GM21390 (cell line): Measurements from ENCODE around the gene CEP104.

Experiments
- ATAC-seq: cut with Tn5 transposase; IDR thresholded peaks from one replicate; pipeline ENCODE4 v1.9.1; 2021; ENCODE audit not compliant: unreplicated experiment

Gene CEP104

DNA sequence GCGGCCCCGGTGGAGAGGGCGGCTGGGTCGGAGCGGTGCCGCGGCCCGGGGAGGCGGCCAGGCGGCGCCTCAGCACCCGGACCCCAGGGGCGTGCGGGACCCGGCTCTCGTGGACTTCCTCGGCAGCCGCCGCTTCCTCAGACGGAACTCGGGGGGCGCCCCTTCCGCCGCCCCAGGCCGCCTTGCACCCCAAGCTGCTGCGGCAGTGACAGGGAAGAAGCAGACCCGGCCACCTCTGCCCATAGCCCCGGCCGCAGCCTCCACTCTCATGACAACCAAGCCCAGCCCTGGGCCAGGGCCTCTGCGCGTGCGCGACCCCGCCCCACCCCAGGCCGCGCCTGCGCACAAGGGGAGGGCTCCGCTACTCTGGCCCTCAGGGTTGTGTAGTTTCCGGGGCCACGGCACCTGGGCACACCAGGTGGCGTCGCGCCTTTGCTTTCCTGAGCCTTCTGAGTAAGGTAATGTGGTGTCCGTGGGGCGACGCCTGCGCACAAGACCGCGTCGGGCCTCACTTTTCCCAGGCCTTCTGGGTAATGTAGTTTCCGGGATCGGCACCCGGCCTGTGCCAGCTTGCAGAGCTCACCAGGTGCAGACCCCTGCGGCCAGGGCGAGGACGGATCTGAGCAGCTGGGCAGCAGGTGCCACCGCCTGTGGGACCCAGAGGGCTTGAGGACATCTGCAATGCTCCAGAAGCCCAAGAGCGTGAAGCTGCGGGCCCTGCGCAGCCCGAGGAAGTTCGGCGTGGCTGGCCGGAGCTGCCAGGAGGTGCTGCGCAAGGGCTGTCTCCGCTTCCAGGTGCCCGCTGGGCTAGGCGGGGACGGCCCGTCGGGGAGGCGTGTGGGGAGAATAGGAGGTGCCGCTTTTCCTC is at the start of gene CEP104, which contains the start of gene DFFB:
TSS of gene CEP104 (minus strand) at position 289 of the 868 bp plus-strand sequence. CDS start 4,804 bp downstream, outside the sequence.
TSS of gene DFFB (plus strand) at position 554 of the 868 bp plus-strand sequence. CDS start at position 682, 128 bp downstream.
- ATAC-seq: peak; percentile 97

DNA sequence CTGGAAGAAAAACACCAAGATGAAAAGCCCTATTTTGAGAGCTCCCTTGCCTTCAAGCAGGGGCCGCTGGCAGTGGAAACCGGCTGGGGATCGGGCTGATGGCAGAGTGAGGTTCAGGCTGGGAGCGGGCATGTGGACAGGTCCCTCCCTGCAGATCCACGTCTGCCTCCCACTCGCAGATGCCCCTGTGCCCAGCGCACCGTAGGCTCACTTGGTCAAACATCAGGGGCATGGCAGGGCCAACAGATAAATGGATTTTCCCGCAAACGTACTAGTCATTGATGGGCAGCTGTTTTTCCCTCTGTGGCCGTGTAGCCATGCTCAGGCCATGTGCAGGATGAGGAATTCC is 49.6 kb upstream of the CEP104 start:
- no peak for ATAC-seq

DNA sequence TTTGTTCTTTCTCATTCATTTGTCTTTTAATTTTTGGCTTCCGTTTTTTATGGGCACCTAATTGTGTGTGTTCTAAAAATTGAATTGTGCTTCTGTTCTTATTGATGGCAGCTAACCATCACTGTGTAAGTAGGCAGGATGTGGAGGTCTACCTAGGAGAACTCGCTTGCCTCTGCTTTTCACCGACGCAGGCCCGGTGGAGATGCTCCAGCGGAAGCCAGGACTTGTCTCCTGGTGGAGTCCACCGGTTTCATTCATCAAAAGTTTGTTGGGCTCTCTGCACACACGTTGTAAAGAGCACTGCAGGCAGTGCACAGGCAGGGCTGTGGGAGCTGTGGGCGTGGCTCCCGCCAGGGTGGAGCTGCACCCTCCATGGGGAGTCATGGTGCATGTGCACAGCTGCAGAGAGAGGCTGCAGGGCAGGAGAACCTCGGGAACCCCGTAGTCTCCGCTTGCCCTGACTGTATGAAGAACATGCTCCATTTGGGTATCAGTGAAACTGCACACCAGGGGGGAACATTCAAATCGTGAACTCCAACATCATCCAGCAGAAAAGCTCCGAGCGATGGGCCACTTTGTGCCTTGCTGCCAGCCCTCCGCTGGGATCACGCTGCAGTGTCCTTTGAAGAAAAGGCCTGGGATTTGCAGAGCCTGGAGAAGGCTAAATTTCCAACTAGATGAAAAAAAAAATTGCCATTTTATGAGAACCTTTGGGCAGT is 49.1 kb upstream of the CEP104 start:
- no peak for ATAC-seq

DNA sequence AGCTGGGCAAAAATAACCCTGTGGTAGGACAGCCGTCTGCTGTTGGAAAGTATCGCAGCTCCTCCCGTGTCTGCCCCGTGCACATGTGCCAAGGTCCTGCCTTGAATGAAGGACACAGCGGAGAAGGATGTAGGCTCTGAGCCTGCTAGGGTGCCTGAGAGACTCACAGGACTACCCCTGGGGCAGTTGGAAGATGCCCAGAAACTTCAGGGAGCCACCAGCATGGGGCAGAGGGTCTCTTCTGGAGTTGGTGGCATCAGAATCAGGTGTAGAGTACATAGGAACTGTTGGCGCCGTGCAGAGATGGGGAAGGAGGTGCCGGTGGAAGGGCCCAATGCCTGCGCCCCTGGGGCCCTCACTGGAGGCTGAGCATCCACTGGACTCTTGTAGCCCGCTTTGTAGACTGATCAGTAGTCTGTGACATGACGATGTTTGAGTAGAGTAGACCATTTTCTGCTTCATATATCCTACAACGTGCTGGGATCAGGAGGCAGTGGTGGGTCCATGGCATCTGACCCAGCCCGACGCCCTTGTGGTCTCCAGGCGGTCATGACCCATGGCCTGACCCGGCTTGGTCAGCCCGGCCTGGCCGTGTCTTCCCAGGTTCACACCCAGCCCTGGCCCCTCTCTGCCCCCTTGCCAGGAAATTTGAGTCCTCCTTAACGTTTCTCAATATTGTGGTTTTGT is 48.4 kb upstream of the CEP104 start:
- no peak for ATAC-seq

DNA sequence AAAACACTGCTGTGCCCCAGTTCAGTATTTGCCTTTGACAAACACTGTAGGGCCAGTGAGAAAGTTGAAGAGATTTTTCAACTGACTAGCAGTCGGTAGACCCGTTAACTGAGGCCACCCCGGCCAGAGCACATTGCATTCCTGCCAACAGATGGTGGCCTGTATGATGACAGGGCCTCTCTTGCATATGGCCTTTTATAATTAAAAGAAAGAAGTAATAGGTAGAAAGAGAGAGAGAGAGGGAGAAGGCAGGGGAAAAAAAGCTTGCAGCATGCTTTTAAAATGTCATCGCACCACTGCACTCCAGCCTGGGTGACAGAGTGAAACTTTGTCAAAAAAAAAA is 47.8 kb upstream of the CEP104 start:
- ATAC-seq: no peak

DNA sequence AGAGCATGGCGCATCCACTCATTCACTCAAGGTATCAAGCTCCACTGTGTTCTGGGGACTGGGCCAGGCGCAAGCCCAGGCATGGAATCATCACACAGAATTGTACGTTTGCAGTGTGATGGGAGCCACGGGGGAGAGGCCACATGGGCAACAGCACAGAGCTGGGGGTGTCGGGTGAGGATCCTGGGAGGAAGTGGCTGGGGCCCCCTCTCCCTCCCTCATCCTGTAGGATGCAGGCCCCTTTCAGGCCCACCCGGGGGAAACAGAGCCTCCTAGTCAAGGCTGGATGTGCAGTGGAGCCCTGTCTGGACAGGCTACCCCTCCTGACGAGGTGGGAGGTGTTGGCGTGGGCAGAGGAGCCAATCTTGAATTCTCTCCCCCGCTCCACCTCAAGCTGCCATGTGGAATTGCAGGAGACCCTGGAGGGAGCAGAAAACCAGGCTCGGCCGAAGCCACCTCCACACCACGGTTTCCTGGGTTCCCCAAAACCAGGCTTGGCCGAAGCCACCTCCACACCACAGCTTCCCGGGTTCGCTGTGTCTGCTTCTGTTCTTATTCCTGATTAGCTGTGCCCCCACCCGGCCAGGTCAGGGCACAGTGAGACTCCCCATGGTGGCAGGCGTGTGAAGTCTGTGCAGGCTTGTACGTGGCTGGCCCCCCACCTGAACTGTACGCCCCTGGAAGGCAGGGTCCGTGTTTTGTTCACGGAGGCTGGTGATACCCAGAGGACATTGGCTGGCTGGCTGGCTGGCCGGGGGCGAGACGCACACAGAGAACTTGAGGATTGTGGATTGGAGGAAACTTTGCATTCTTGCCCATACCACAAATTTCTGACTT is 47.2 kb upstream of the CEP104 start:
- no peak for ATAC-seq

DNA sequence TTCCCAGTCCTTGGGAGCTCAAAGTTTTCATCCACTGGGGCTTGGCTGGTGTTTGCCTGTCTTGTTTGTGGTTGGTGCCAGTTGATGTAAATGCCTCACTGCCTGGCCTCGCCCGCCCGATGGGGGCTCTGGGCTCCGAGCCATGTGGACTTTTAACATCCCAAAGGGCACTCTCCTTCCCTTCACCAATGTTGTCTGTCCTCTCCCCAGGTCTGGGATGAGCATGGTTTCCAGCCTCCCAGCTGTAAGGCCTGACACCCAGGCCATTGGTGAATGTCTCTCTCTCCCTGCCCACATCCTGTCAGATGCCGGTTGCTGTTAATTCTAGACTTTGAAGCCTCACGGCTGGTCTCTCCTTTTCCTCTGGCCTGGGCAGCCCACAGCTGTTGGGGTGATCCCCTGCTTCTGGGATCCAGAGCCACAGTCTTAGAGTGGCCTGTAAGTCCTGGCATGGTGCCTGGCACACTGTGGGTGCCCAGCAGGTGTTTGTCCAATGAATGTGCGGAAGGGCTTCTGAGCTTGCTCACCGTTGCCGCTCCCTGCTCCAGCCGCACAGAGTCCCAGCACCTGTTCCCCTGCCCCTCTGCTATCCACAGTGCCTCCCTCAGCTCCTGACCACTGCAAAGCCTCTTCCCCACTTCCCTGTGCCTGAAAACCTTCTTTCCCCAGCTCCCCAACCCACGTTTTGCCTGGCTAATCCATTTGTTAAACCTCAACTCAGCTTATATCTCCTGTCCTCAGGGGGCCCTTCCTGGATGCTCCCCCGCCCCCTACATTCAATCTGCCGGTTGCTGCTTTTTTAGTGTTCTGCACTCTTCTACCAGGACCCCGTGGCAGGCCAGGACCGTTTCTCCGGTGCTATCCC is 46.4 kb upstream of the CEP104 start:
- ATAC-seq: no peak

DNA sequence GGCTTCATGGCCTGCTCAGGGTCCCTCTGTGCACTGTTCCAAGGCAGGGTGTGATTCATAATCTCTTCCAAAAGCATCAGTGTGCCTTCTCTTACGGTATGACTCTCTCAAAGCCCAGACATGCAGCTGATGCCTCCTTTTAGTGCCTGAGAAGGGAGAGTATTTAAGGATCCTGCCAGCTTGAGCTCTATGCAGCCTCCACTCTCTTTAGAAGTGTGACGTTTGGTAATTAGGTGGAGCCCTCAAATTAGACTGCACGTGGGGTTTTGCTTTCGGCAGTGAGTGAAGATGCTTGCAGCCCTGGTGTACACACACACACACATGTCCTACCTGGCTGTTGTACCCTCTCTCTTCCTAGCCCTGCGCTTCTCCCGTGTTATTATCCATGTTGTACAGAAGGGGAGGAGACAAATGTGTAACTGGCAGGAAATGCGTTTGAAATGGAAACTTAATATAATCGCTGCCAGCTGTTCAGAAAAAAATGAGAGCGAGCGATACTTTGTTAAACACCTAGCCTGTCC is 45.6 kb upstream of the CEP104 start:
- ATAC-seq: no peak

DNA sequence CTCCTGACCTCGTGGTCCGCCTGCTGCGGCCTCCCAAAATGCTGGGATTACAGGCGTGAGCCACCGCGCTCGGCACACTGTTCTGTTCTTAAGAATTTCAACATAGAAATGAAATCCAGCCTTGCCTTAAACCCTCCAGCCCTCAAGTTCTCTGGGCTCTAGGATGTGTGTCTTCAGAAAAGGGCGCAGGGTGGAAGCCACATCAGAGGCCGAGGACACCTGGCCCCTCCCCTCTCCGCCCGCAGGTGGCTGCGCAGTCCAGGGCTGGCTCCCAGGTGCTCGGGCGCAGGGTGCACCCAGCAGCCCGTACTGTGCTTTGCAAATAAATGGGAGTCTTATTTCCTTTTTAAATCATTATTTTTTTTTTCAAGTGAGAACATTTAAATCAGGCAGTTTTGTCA is 45.1 kb upstream of the CEP104 start:
- ATAC-seq: no peak

DNA sequence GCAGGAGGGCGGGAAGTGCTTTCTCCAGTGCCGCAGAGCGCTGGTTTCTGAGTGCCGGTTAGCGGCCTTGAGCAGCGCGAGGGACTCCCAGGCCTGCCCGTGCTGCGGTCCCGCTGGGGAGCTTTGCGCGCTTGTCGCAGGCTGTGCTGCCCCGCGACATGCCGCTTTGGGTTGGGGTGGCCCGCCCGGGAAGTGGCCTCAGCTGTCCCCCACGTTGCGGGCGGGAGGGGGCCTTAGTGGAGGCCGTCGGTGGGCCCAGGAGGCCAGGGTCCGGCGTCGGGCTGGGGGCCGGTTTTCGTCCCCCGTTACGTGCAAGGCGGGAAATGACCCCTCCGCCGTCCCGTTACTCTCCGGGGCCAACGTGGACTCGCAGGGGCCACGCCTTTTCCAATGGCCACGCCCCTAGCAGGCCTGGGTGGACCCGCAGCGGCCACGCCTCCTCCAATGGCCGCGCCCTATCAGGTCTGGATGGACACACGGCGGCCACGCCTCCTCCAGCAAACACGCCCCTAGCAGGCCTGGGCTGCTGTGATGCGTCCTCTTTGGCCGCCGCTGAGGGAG is 44.0 kb upstream of the CEP104 start:
- peak; percentile 56 for ATAC-seq

DNA sequence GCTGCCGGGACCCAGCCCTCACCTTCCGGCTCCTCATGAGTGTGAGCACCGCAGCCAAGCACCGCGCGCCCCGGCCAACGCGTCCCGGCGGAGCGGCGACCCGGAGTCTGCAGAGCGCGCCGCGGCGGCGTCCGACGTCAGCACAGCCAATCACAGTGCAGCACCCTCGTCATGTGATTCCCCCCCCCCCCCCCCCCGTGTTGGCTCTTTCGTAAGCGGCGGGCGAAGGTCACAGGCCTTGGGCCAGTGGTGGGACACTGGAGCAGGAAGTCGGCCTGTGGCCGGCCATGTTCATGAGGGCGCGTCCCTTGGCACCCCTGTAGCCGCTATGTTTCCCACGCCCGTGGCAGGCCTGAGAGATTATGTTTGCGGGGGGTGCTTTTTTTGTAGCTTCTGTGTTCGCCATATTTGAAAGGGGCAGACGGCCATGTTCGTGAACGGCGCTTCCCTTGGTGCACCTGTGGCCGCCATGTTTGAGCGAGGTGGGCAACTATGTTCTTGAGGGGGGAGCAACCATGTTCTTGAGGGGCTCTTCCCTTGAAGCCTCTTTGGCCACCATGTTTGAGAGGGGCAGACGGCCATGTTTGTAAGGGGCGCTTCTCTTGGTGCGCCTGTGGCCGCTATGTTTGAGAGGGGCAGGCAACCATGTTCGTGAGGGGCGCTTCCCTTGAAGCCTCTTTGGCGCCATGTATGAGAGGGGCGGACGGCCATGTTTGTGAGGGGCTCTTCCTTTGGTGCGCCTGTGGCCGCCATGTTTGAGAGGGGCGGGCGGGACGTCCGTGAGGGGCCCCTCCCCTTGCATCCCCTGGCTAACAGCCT is 43.3 kb upstream of the CEP104 start, which contains the start of gene C1orf174:
TSS of gene C1orf174 (minus strand) at position 123 of the 819 bp plus-strand sequence. CDS start at position 37, 86 bp downstream.
- ATAC-seq: peak; percentile 70

DNA sequence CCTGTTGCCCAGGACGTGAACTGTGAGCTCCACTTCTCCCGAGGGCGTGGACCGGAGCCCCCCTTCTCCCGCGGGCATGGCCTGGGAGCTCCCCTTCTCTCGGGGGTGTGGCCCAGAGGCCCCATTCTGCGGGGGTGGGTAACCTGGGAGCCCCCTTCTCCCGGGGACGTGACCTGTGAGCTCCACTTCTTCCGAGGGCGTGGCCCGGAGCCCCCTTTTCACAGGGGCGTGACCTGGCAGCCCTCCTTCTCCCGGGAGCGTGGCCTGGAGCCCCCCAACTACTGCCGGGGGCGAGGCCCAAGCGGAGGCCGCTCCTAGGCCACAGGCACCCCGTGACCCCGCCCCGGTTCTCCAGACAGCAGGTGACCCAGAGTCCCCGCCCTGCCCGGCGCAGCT is 42.7 kb upstream of the CEP104 start:
- peak; percentile 4 for ATAC-seq

DNA sequence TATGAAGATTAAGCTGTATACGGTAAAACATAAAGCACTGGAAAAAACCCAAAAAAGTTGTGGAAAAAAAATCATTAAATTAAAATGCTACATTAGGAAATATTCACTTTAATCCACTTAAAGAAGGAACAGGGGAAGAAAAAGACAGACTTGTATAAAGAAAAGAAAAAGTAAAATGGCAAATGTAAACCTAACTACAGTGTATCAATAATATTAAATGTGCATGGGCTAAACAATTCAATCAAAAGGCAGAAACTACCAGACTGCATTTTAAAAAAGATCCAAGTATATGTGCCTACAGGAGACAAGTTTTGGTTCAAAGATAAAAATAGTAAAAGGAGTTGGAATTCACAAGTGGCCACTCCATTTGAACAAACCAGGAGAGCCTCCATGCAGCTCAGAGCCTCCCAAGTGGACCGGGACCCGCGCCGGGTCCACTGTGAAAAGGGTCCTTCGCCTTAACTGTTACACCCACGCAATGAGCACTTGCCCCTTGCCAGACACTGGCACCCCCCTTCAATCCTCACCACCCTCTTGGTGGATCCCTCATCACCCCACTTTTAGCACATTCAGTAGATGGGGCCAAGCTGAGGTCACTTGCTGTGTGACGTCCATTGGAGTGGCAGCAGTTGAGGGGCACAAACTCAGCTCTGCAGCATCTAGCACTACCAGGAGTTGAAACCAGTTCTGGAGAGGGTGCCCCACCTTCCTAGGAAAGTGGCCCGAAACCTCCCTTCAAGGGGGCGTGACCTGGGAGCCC is 42.2 kb upstream of the CEP104 start:
- ATAC-seq: no peak

DNA sequence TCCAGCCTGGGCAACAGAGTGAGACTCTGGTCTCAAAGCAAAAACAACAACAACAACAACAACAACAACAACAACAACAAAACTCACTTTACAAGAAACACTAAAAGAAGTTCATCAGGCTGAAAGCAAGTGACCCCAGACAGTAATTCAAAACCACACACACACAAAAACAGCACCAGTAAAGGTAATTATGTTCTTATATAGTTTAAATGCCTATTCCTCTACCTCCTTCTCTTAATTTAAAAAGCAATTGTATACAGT is 41.4 kb upstream of the CEP104 start:
- ATAC-seq: no peak

DNA sequence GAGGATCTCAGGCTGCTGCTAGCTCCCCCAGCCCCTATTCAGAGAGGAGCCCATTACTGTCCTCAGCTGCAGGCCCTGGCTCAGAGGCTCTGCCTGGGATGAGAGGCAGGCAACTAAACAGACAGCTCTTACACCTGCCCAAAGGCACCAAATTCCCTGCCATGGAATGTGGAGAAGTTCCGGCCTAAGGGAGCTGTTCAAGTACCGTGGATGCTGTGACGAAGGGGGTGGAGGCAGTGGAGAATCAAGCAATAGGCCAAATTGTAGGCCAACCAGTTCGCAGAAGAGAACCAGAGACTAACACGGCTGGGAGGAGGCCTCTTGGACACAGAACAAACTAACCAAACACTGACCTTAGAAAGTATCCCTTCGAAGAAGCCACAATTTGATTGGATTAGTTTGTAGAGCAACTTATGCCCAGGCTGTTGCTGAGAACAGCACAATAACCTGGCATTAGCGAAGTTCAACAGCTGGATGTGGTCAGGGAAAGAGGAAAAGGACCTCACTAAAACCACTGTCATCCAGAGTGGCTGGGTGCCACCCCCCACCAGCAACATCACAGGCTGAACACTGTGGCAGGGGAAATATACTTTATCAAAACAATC is 39.5 kb upstream of the CEP104 start:
- no peak for ATAC-seq

DNA sequence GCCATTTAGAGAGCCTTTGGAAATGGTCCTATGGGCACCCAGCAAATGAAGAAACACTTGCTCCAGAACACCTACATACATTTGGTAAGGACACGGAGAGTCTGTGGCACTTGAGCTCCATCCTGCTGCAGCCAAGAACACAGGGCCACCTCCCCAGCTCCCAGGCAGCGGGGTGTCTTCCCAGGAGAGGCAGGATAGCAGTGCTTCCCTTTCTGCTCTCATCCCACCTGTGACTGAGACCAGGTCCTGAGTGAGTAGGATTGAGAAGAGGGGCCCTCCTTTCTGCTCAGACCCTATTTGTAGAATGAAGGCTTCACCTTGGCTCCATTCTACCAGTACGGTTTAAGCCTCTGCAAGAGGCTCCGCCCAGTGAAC is 38.9 kb upstream of the CEP104 start:
- ATAC-seq: no peak

DNA sequence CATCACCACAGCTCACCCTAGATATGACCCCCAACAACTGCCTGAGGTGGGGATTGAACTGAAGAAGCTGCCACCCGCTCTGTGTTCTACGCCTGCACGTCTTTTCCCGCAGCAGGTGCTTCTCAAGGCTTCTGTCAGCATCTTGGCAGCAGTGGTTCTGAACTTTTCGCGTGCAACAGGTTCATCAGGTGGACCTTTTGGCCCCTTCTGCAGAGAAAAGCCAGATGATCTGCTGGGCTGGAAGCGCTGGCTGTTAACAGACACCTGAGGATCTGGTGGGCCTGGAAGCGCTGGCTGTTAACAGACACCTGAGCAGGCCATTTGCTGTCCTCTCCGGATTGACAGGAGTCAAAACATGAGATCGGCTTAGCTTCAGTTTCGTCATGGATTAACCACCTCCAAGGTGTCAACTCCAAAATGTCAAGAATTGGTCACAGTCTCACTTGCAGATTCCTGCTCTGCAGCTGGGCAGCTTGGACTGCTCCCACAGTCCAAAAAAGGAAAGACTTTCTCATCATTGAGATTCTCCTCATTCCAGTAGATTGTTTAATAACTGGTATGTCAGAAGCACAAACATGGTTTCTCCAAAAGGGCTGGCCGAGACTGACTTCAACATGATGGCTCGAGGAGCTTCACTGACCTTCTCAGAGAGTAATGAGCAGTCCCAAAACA is 38.4 kb upstream of the CEP104 start:
- ATAC-seq: no peak
